SH-SY5Y (cell line): ENCODE measurements around the gene MIA3.

Experiments used
- GATA2 ChIP-seq: IDR thresholded peaks from 2 replicates; pipeline ENCODE4 v1.6.1; 2011; ENCODE audit warnings: mild to moderate bottlenecking, low read depth, low read length
- GATA3 ChIP-seq: IDR thresholded peaks from 2 replicates; pipeline ENCODE4 v1.6.1; 2011; ENCODE audit warnings: low read depth, mild to moderate bottlenecking, low read length, moderate library complexity

MIA3 gene

DNA sequence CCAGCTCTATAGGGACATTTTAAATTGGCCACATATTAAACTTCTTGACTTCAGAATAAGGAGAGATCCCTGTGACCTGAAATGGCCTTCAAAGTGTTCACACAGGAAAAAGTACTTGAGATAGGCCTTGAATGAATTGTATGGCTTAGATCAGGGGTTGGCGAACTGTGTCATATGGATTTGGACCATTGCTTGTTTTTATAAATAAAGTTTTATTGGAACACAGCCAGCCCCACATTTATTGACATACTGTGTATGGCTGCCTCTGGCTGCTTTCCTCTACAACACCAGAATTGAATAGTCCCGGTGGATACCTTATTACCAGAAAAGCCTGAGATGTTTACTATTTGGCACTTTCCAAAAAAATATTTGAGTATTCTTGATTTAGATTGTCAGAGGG is 98.5 kb downstream of the MIA3 start:
- TF ChIP-seq GATA3, result no peak
- no peak for TF ChIP-seq GATA2
